Liver (tissue), 9 donors: ENCODE measurements around the gene KMT2E. TPM values are rescaled to one million over a fixed set of nuclear protein-coding genes. Genes with fewer than 3 reads are reported as not detected.

Experiments used
- DNase-seq: peaks from one replicate; pipeline ENCODE4 v3.0.0-alpha.2; 2017; ENCODE audit warnings: low spot score
- H3K27ac ChIP-seq, 2 donors: one replicate each; pipeline ENCODE4 v1.7.0; 2013; ENCODE audit warnings: inconsistent platforms in 2 of 2, low read length in 2 of 2, control low read depth in 1 of 2, low read depth in 1 of 2, mild to moderate bottlenecking in 1 of 2
- H3K27me3 ChIP-seq, 4 donors: one replicate each; pipeline versions ENCODE4 v1.6.1 to v1.7.0; 2013; ENCODE audit warnings: low read length in 3 of 4, inconsistent platforms in 1 of 4, mild to moderate bottlenecking in 1 of 4, moderate library complexity in 1 of 4; ENCODE audit not compliant: control insufficient read depth in 4 of 4, insufficient read depth in 4 of 4
- H3K36me3 ChIP-seq, 4 donors: one replicate each; pipeline versions ENCODE4 v1.6.1 to v1.7.0; 2013; ENCODE audit warnings: low read length in 3 of 4, mild to moderate bottlenecking in 3 of 4, low read depth in 1 of 4, moderate library complexity in 1 of 4; ENCODE audit not compliant: control insufficient read depth in 4 of 4, insufficient read depth in 3 of 4
- H3K4me1 ChIP-seq, 4 donors: one replicate each; pipeline versions ENCODE4 v1.6.1 to v1.7.0; 2013; ENCODE audit warnings: low read length in 3 of 4, mild to moderate bottlenecking in 3 of 4, moderate library complexity in 1 of 4; ENCODE audit not compliant: control insufficient read depth in 4 of 4, insufficient read depth in 4 of 4
- H3K4me3 ChIP-seq, 3 donors: one replicate each; pipeline versions ENCODE4 v1.6.1 to v1.7.0; 2013; ENCODE audit warnings: low read length in 3 of 3, control low read depth in 1 of 3, low read depth in 1 of 3, mild to moderate bottlenecking in 1 of 3
- H3K9ac ChIP-seq, 2 donors: one replicate each; pipeline ENCODE4 v1.7.0; 2013; ENCODE audit warnings: low read length in 2 of 2, mild to moderate bottlenecking in 2 of 2, moderate library complexity in 2 of 2, control low read depth in 1 of 2, low read depth in 1 of 2
- H3K9me3 ChIP-seq, 4 donors: one replicate each; pipeline versions ENCODE4 v1.6.1 to v1.7.0; 2013; ENCODE audit warnings: low read length in 3 of 4; ENCODE audit not compliant: control insufficient read depth in 4 of 4
- FOXA1 ChIP-seq: IDR thresholded peaks from 2 replicates; pipeline ENCODE4 v1.6.1; 2016; ENCODE audit warnings: antibody characterized with exemption
- FOXA2 ChIP-seq: IDR thresholded peaks from 2 replicates; pipeline ENCODE4 v1.6.1; 2016; ENCODE audit warnings: antibody characterized with exemption
- GABPA ChIP-seq, 2 donors: IDR thresholded peaks in 1 of 2; conservative IDR thresholded peaks in 1 of 2; 2 replicates each; pipeline ENCODE4 v1.6.1; 2016; ENCODE audit warnings: antibody characterized with exemption in 2 of 2, mild to moderate bottlenecking in 1 of 2, moderate library complexity in 1 of 2
- HNF4A ChIP-seq, 2 donors: conservative IDR thresholded peaks; 2 replicates each; pipeline ENCODE4 v1.6.1; 2016; ENCODE audit warnings: antibody characterized with exemption in 2 of 2, mild to moderate bottlenecking in 2 of 2
- JUND ChIP-seq, 2 donors: IDR thresholded peaks; 2 replicates each; pipeline ENCODE4 v1.6.1; 2016; ENCODE audit warnings: antibody characterized with exemption in 2 of 2
- NR2F2 ChIP-seq: IDR thresholded peaks from 2 replicates; pipeline ENCODE4 v1.6.1; 2016; ENCODE audit warnings: antibody characterized with exemption
- RAD21 ChIP-seq, 2 donors: IDR thresholded peaks; 2 replicates each; pipeline ENCODE4 v1.6.1; 2016; ENCODE audit warnings: antibody characterized with exemption in 2 of 2, mild to moderate bottlenecking in 2 of 2
- RXRA ChIP-seq, 2 donors: IDR thresholded peaks; 2 replicates each; pipeline ENCODE4 v1.6.1; 2017 to 2018; ENCODE audit warnings: antibody characterized with exemption in 2 of 2, mild to moderate bottlenecking in 1 of 2
- SP1 ChIP-seq: IDR thresholded peaks from 2 replicates; pipeline ENCODE4 v1.6.1; 2018; ENCODE audit warnings: antibody characterized with exemption, mild to moderate bottlenecking
- TAF1 ChIP-seq: conservative IDR thresholded peaks from 2 replicates; pipeline ENCODE4 v1.6.1; 2016; ENCODE audit warnings: antibody characterized with exemption, mild to moderate bottlenecking
- YY1 ChIP-seq: IDR thresholded peaks from 2 replicates; pipeline ENCODE4 v1.6.1; 2016; ENCODE audit warnings: antibody characterized with exemption, mild to moderate bottlenecking
- WGBS: extraction: QIAGEN DNeasy Blood & Tissue Kit; methylation state at CpG from one replicate; pipeline ENCODE4 v1.1.7; 2013; 5-methylcytosine and 5-hydroxymethylcytosine counted together
- polyA plus RNA-seq, 2 donors: library from polyadenylated mRNA; stranded (reverse) in 1 of 2; unstranded in 1 of 2; fragments of 200-250 nt in 1 of 2; fragments of >200 nt in 1 of 2; fragmentation: Nextera tagmentation in 1 of 2; extraction: Ambion mirVana in 1 of 2; gene quantifications; one replicate each; pipeline versions ENCODE4 v1.2.1 to v1.2.3, GENCODE V29; 2013 to 2015
- total RNA-seq, 2 donors: library from RNA; depleted of rRNA; stranded (reverse); fragments of >200 nt; gene quantifications; one replicate each; pipeline ENCODE4 v1.2.3, GENCODE V29; 2014
- TF ChIP-seq, protein P1 (sequence below): IDR thresholded peaks from 2 replicates; pipeline ENCODE4 v1.6.1; 2016; ENCODE audit warnings: antibody characterized with exemption
- TF ChIP-seq, protein P2 (sequence below): IDR thresholded peaks from 2 replicates; pipeline ENCODE4 v1.6.1; 2016; ENCODE audit warnings: antibody characterized with exemption, mild to moderate bottlenecking
- TF ChIP-seq, protein P3 (sequence below): IDR thresholded peaks from 2 replicates; pipeline ENCODE4 v1.6.1; 2016; ENCODE audit warnings: antibody characterized with exemption
- TF ChIP-seq, protein P4 (sequence below): fragments of 150-350 bp; IDR thresholded peaks from 2 replicates; pipeline ENCODE4 v1.5.1; 2017; ENCODE audit warnings: improper control_type of control experiment, low read depth, low read length; ENCODE audit not compliant: missing input control
- TF ChIP-seq, protein P5 (sequence below): IDR thresholded peaks from 2 replicates; pipeline ENCODE4 v1.6.1; 2016; ENCODE audit warnings: antibody characterized with exemption
- donor health status: healthy.
- donor health status: healthy.
- donor health status: healthy.
- donor health status: healthy.
- donor health status: healthy.

The KMT2E gene
- total and polyA plus RNA-seq, 4 donors = 7.1 to 55.6 (median 42.4) TPM

DNA sequence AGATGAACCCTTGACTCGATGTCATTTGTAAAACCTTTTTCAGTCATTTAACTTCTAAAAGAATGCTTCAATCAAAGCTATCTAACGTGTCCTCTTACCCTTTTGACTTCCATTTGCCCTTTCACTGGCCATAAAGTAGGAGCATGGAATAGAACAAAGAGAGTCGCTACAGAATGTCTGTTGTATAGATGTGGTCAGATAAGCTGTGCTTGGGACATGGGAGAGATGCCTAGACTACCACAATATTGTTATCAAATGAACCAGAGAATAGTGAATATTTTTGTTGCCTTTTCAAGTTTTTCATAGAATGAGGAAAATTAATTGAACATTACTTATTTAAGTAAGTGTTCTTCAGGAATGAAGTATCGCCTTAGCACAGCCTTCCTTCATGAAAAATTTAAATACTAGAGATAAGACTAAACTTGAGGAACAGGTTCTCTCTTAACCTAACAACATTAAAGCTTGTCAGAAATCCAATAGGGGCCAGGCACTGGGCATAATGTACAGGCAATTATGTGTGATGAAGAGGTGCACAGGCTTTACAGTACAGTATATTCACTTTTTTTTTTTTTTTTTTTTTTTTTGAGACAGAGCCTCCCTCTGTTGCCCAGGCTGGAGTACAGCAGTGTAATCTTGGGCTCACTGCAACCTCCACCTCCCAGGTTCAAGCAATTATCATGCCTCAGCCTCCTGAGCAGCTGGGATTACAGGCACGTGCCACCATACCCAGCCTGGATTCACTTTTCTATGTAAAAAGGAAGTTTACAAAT lies 7.5 kb upstream of the KMT2E start:
- DNase-seq = no peak
- no peak for TF ChIP-seq JUND (IDR thresholded peaks at IDR 0.05)
- H3K4me3 ChIP-seq = no peak overlapping the region
- WGBS = 59% methylated on average over 5 of the region's 5 CpGs
- H3K27ac ChIP-seq = no peak overlapping the region
- H3K9me3 ChIP-seq = no peaks in the 10 kb centered on the region
- H3K9ac ChIP-seq = no peak overlapping the region
- peaks cover 20 to 31% (median 29%) of the 10 kb centered on the region in 4 donors for H3K4me1 ChIP-seq
- no peaks in the 10 kb centered on the region for H3K36me3 ChIP-seq
- no peaks in the 10 kb centered on the region for H3K27me3 ChIP-seq

DNA sequence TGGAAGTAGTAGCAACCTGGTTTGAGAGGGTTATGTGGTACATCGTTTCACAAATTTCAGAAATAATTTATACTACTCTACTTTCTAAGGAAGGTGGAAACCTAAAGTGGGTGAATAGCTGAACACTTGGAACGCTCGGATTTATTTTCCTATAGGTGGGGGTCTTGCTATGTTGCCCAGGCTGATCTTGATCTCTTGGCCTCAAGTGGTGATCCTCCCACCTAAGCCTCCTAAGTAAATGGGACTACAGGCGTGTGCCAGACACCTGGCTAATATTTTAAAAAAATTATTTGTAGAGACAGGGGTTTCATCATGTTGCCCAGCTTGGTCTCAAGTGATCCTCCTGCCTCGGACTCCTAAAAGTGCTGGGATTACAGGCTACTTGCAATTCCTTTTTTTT lies 6.7 kb upstream of the KMT2E start:
- H3K9ac ChIP-seq = no peak overlapping the region
- no peak overlapping the region for H3K27ac ChIP-seq
- H3K4me3 ChIP-seq = no peak overlapping the region
- H3K4me1 ChIP-seq = peaks cover 17 to 31% (median 29%) of the 10 kb centered on the region in 4 donors
- no peaks in the 10 kb centered on the region for H3K9me3 ChIP-seq
- no peaks in the 10 kb centered on the region for H3K36me3 ChIP-seq
- 88% methylated on average over 5 of the region's 5 CpGs for WGBS
- H3K27me3 ChIP-seq = no peaks in the 10 kb centered on the region
- no peak for TF ChIP-seq JUND (IDR thresholded peaks at IDR 0.05)
- TF ChIP-seq SP1 = no peak
- TF ChIP-seq, protein P1, sequence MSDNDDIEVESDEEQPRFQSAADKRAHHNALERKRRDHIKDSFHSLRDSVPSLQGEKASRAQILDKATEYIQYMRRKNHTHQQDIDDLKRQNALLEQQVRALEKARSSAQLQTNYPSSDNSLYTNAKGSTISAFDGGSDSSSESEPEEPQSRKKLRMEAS = no peak
- TF ChIP-seq RXRA (IDR thresholded peaks at IDR 0.05) = no peak
- TF ChIP-seq HNF4A (conservative IDR thresholded peaks at IDR 0.05) = no peak
- TF ChIP-seq NR2F2 = no peak
- TF ChIP-seq, protein P2, sequence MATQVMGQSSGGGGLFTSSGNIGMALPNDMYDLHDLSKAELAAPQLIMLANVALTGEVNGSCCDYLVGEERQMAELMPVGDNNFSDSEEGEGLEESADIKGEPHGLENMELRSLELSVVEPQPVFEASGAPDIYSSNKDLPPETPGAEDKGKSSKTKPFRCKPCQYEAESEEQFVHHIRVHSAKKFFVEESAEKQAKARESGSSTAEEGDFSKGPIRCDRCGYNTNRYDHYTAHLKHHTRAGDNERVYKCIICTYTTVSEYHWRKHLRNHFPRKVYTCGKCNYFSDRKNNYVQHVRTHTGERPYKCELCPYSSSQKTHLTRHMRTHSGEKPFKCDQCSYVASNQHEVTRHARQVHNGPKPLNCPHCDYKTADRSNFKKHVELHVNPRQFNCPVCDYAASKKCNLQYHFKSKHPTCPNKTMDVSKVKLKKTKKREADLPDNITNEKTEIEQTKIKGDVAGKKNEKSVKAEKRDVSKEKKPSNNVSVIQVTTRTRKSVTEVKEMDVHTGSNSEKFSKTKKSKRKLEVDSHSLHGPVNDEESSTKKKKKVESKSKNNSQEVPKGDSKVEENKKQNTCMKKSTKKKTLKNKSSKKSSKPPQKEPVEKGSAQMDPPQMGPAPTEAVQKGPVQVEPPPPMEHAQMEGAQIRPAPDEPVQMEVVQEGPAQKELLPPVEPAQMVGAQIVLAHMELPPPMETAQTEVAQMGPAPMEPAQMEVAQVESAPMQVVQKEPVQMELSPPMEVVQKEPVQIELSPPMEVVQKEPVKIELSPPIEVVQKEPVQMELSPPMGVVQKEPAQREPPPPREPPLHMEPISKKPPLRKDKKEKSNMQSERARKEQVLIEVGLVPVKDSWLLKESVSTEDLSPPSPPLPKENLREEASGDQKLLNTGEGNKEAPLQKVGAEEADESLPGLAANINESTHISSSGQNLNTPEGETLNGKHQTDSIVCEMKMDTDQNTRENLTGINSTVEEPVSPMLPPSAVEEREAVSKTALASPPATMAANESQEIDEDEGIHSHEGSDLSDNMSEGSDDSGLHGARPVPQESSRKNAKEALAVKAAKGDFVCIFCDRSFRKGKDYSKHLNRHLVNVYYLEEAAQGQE = no peak
- TF ChIP-seq, protein P3, sequence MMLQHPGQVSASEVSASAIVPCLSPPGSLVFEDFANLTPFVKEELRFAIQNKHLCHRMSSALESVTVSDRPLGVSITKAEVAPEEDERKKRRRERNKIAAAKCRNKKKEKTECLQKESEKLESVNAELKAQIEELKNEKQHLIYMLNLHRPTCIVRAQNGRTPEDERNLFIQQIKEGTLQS = no peak
- no peak for TF ChIP-seq FOXA1
- no peak for TF ChIP-seq FOXA2
- TF ChIP-seq GABPA (IDR thresholded peaks at IDR 0.05 in 1 of 2, conservative IDR thresholded peaks at IDR 0.05 in 1 of 2) = no peak
- no peak for TF ChIP-seq RAD21 (IDR thresholded peaks at IDR 0.05)
- TF ChIP-seq, protein P4, sequence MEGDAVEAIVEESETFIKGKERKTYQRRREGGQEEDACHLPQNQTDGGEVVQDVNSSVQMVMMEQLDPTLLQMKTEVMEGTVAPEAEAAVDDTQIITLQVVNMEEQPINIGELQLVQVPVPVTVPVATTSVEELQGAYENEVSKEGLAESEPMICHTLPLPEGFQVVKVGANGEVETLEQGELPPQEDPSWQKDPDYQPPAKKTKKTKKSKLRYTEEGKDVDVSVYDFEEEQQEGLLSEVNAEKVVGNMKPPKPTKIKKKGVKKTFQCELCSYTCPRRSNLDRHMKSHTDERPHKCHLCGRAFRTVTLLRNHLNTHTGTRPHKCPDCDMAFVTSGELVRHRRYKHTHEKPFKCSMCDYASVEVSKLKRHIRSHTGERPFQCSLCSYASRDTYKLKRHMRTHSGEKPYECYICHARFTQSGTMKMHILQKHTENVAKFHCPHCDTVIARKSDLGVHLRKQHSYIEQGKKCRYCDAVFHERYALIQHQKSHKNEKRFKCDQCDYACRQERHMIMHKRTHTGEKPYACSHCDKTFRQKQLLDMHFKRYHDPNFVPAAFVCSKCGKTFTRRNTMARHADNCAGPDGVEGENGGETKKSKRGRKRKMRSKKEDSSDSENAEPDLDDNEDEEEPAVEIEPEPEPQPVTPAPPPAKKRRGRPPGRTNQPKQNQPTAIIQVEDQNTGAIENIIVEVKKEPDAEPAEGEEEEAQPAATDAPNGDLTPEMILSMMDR = no peak
- TF ChIP-seq YY1 = no peak
- no peak for TF ChIP-seq TAF1
- TF ChIP-seq, protein P5, sequence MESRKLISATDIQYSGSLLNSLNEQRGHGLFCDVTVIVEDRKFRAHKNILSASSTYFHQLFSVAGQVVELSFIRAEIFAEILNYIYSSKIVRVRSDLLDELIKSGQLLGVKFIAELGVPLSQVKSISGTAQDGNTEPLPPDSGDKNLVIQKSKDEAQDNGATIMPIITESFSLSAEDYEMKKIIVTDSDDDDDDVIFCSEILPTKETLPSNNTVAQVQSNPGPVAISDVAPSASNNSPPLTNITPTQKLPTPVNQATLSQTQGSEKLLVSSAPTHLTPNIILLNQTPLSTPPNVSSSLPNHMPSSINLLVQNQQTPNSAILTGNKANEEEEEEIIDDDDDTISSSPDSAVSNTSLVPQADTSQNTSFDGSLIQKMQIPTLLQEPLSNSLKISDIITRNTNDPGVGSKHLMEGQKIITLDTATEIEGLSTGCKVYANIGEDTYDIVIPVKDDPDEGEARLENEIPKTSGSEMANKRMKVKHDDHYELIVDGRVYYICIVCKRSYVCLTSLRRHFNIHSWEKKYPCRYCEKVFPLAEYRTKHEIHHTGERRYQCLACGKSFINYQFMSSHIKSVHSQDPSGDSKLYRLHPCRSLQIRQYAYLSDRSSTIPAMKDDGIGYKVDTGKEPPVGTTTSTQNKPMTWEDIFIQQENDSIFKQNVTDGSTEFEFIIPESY = no peak
- DNase-seq = no peak
